ENCODE measurements around the gene ENOX1.

The ENOX1 gene

GRCh38 chr13:43751624-43752023, 35.1 kb downstream of the ENOX1 start (continued):
- no peak for TF ChIP-seq TSHZ2 (CRISPR knock-in tag; IDR thresholded peaks at IDR 0.05)
- no peak for TF ChIP-seq ZFP3 (CRISPR knock-in tag; IDR thresholded peaks at IDR 0.05)
- no peak for TF ChIP-seq TOX (CRISPR knock-in tag; IDR thresholded peaks at IDR 0.05; ENCODE audit: borderline replicate concordance)
- no peak for TF ChIP-seq ISL1 (CRISPR knock-in tag; IDR thresholded peaks at IDR 0.05)

- TF ChIP-seq BACH2 (CRISPR knock-in tag; IDR thresholded peaks at IDR 0.05; ENCODE audit: borderline replicate concordance) (no peak), CREB5 (CRISPR knock-in tag; IDR thresholded peaks at IDR 0.05; ENCODE audit: low read depth) (no peak), ZC3H10 (CRISPR knock-in tag; IDR thresholded peaks at IDR 0.05) (no peak), TSHZ2 (CRISPR knock-in tag; IDR thresholded peaks at IDR 0.05) (no peak), CSDC2 (CRISPR knock-in tag; IDR thresholded peaks at IDR 0.05) (no peak), ZNF8 (CRISPR knock-in tag; IDR thresholded peaks at IDR 0.05) (no peak), ARNTL (CRISPR knock-in tag; IDR thresholded peaks at IDR 0.05; ENCODE audit: borderline replicate concordance, low read depth) (no peak)
- no peak for ATAC-seq
These were observed 37.3 kb downstream of the ENOX1 start for GRCh38 chr13:43749503-43749902.

GRCh38 chr13:43744261-43745031, 42.3 kb downstream of the ENOX1 start:
- TF ChIP-seq ZNF70 (CRISPR knock-in tag; IDR thresholded peaks at IDR 0.05) (no peak), TOX (CRISPR knock-in tag; IDR thresholded peaks at IDR 0.05; ENCODE audit: borderline replicate concordance) (no peak), ARNTL (CRISPR knock-in tag; IDR thresholded peaks at IDR 0.05; ENCODE audit: borderline replicate concordance, low read depth) (no peak), POU6F1 (CRISPR knock-in tag; IDR thresholded peaks at IDR 0.05; ENCODE audit: borderline replicate concordance, low read depth) (no peak), TSHZ2 (CRISPR knock-in tag; IDR thresholded peaks at IDR 0.05) (no peak), BACH2 (CRISPR knock-in tag; IDR thresholded peaks at IDR 0.05; ENCODE audit: borderline replicate concordance) (no peak), CSDC2 (CRISPR knock-in tag; IDR thresholded peaks at IDR 0.05) (no peak), OSR1 (CRISPR knock-in tag; IDR thresholded peaks at IDR 0.05) (no peak), ZNF565 (CRISPR knock-in tag; conservative IDR thresholded peaks at IDR 0.05; ENCODE audit: low read depth) (no peak), PATZ1 (CRISPR knock-in tag; IDR thresholded peaks at IDR 0.05; ENCODE audit: borderline replicate concordance) (no peak), GLIS3 (CRISPR knock-in tag; IDR thresholded peaks at IDR 0.05) (no peak), RARB (CRISPR knock-in tag; IDR thresholded peaks at IDR 0.05) (no peak), ESRRG (CRISPR knock-in tag; IDR thresholded peaks at IDR 0.05) (no peak), CREB5 (CRISPR knock-in tag; IDR thresholded peaks at IDR 0.05; ENCODE audit: low read depth) (no peak)
- no peak for ATAC-seq
